Epithelial cell of proximal tubule (primary cell): ENCODE data around the gene MAG. TPM values are rescaled to one million over a fixed set of nuclear protein-coding genes. Genes with fewer than 3 reads are reported as not detected.

Experiments used
- DNase-seq: peaks from one replicate; pipeline ENCODE4 v3.0.0-alpha.2; 2011; ENCODE audit warnings: low read depth
- H3K4me3 ChIP-seq: 2 replicates; pipeline ENCODE4 v1.5.1; 2011; ENCODE audit warnings: low read depth, mild to moderate bottlenecking, low read length
- total RNA-seq: library from RNA; depleted of rRNA; stranded (reverse); fragments of >200 nt; gene quantifications from 2 replicates; pipeline ENCODE4 v1.2.3, GENCODE V29; 2015
- TF ChIP-seq, protein P1 (sequence below): conservative IDR thresholded peaks from 2 replicates; pipeline ENCODE4 v1.5.1; 2012; ENCODE audit warnings: low read depth, mild to moderate bottlenecking, low read length

The MAG gene
- total RNA-seq, 1 donor from 2014 or later: not detected

DNA sequence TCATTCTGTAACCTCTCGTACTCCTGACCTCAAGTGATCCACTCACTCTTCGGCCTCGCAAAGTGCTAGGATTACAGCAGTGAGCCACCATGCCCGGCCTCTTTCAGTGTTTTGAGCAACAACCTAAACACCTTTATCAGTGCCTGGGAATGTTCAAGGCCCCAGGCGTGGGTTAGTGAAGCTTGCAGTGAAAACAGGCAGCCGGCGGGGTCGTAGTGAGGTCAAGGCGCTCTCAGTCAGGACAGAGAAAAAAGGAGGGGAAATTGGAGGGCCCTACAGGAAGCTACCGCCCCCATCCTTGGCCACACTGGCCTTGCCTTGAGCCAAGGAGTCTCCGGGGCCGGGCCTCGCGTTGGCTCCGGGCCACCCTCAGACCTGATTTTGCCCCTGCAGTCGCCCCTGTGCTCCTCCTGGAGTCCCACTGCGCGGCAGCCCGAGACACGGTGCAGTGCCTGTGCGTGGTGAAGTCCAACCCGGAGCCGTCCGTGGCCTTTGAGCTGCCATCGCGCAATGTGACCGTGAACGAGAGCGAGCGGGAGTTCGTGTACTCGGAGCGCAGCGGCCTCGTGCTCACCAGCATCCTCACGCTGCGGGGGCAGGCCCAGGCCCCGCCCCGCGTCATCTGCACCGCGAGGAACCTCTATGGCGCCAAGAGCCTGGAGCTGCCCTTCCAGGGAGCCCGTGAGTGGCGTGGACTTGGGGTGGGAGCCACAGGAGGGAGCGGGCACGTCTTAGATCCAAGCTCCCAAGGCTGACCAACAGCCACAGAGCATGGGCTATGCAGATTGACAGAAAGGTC is 17.7 kb downstream of the MAG start:
- TF ChIP-seq, protein P1, sequence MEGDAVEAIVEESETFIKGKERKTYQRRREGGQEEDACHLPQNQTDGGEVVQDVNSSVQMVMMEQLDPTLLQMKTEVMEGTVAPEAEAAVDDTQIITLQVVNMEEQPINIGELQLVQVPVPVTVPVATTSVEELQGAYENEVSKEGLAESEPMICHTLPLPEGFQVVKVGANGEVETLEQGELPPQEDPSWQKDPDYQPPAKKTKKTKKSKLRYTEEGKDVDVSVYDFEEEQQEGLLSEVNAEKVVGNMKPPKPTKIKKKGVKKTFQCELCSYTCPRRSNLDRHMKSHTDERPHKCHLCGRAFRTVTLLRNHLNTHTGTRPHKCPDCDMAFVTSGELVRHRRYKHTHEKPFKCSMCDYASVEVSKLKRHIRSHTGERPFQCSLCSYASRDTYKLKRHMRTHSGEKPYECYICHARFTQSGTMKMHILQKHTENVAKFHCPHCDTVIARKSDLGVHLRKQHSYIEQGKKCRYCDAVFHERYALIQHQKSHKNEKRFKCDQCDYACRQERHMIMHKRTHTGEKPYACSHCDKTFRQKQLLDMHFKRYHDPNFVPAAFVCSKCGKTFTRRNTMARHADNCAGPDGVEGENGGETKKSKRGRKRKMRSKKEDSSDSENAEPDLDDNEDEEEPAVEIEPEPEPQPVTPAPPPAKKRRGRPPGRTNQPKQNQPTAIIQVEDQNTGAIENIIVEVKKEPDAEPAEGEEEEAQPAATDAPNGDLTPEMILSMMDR: no peak
- H3K4me3 ChIP-seq: no peak overlapping the region
- peak; percentile 18 for DNase-seq

DNA sequence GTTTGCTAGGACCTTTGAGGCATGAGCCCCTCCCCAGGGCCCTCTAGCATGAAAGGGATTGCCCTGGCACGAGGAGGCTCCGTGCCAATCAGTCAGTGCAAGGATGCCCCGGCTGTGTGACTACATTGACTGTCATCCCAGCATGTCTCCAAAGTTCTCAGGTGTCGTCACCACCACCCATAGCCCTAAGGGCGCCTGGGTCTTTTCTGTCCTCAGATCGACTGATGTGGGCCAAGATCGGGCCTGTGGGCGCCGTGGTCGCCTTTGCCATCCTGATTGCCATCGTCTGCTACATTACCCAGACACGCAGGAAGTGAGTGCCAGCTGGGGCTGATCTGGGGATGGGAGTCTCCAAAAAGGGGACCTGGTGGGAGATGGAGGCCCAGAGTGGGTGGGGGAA is 18.4 kb downstream of the MAG start:
- no peak overlapping the region for H3K4me3 ChIP-seq
- no peak for DNase-seq
- TF ChIP-seq, protein P1: no peak

DNA sequence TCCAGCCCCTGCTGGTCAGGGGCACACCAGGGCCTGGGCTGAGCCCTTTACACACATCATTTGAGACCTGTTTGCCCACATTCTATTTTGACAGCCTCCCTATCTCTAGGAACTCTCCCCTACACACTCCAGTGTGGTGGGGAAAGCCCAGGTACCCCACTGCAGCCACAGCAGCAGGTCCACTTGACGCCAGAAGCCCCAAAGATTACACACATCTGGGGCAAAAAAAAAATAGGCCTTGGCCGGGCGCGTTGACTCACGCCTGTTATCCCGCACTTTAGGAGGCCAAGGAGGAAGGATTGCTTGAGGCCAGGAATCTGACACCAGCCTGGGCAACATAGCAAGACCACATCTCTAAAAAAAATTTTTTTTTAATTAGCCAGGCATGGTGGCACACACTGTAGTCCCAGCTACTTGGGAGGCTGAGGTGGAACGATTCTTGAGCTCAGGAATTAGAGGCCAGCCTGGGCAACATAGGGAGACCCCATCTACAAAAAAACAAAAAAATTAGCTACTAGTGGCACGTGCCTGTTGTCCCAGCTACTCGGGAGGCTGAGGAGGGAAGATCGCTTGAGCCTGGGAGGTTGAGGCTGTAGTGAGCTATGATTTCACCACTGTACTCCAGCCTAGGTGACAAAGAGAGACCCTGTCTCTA is 19.0 kb downstream of the MAG start:
- DNase-seq: no peak
- H3K4me3 ChIP-seq: no peak overlapping the region
- TF ChIP-seq, protein P1: no peak

DNA sequence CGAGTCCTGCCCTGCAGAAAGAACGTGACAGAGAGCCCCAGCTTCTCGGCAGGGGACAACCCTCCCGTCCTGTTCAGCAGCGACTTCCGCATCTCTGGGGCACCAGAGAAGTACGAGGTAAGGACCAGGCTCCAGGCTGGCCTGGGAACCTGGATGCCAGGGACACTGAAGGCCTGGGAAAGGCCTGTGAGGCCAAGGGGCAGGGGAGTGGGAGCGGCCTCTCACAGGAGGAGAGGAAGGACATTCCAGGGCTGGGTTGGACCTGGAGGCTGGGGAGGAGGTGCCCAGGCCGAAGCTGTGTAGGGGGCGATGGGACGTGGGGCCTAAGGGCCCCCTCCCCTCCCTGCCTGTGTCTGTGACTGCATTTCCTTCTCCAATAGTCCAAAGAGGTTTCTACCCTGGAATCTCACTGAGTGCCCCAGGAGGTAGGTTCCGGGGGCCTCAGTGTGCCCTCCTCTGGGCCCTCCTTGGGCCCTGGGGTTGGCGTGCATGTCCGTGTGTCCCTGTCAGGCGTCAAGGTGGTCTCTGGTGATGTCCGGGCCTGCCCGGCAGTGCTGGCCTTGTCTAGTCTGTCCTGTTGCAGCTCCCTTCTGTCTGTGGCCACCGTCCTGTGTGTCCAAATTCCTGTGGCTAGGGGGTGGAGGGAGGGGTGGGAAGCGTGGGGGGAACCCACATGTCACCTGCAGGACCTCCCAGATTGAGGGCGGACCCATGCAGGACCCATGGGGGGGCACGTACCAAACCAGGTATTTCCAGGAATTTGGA is 20.1 kb downstream of the MAG start:
- TF ChIP-seq, protein P1: no peak
- no peak overlapping the region for H3K4me3 ChIP-seq
- no peak for DNase-seq

DNA sequence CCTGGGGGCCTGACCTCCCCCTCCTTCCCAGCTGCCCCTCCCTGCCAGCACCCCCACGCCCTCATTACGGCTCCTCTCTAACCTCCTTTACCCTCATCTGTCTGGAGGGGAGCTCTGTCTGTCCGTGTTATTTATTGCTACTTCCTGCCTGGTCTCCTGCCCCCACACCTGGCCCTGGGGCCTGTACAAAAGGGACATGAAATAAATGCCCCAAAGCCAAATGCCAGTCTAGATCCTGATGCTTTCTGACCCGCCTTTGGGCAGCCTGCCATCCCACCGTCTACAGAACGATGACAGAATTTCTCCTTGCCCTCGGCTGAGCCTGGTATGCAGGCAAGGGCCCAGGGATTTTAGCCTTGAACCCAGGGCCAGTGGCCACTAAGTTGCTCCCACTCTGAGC is 21.6 kb downstream of the MAG start:
- H3K4me3 ChIP-seq: no peak overlapping the region
- TF ChIP-seq, protein P1: no peak
- no peak for DNase-seq

DNA sequence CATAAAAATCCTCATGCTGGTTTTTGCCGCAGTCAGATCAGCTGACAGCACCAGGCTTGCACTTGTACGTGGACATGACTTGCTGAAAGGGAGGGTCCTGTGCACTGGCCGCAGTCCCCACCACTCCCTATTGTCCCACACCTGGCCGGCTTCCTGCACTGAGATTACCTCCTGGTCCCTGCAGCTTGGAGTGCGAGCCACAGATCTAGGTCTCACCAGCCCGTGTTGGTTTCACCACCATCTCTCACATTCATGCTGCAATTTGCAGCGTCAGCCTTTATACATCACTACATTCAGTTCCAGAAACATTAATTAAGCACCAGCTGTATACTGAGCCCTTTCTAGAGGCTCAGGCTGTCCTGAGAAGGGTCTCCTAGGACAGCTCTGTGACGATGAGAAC is 22.1 kb downstream of the MAG start:
- DNase-seq: no peak
- H3K4me3 ChIP-seq: no peak overlapping the region
- TF ChIP-seq, protein P1: no peak
